GM12891 (cell line): ENCODE measurements around the gene DUSP11.

Experiments
- POLR2A ChIP-seq: IDR thresholded peaks from 2 replicates; pipeline ENCODE4 v1.6.1; 2011; ENCODE audit warnings: low read depth, low read length, control low read depth
- POLR2AphosphoS5 ChIP-seq: IDR thresholded peaks from 2 replicates; pipeline ENCODE4 v1.6.1; 2011; ENCODE audit warnings: low read depth, low read length, control low read depth
- POU2F2 ChIP-seq: IDR thresholded peaks from 2 replicates; pipeline ENCODE4 v1.6.1; 2011; ENCODE audit warnings: low read depth, mild to moderate bottlenecking, control low read depth, low read length, moderate library complexity

DNA sequence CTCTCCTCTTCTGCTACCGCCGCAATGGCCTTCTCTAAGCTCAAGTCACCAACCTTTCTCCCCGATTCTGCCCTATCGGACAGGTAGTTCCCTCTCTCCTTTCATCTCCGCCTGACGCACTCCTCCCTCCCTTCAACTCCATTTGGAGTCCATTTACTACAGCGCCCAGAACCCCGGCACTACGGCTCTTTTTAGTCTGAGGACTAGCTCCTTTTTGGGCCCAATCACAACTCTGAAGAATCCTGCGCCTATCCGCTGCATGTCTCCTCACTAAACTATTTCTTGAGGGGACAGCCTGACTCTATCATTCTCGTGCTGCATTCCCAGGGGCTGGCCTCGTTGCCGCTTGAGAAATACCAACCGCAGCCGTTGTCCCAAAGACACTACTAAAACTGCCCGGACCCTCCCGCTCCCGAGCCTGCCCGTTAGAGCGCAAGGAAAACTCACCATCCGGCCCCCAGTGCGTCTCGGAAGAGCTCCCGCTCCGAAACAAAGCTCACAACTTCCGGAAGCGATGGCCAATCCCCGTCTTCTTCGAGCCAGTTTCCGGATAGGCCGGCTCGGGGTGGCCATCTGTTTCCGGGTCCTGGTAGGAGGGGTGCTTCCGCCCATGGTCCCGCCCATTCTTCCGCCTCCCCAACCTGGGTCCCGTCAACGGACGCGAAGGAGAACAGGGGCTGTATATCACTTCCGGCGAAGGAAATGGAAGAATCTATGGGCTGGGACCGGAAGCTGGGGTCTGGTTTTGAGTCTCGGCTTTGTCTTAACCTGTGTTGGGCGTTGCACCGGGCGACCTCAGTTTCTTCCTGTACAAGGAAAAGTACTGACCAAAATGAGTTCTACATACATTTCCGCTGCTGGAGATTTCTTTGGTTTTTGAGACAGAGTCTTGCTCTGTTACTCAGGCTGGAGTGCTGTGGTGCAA, 42.8 kb downstream of the DUSP11 start, which contains the start of gene TPRKB:
- TF ChIP-seq POLR2A (peak; percentile 71), POU2F2 (no peak), POLR2AphosphoS5 (peak; percentile 85)
